NCI-H1048 (cell line): Measurements from ENCODE around the gene FAM9C.
"Not testable (repeated sequence)": the region's sequence is repeated elsewhere in the genome, so short reads cannot be mapped to it uniquely, and the experiment has no call there.

Experiments
- DNase-seq: peaks from one replicate; lab custom pipeline; 2025; lab: John Stamatoyannopoulos, UW

FAM9C gene

GRCh38 chrX:13044441-13044840 is at the start of gene FAM9C:
Gene FAM9C, minus strand, starts transcription at chrX:13044620. Its CDS starts 831 bp downstream, at chrX:13043789.
- no peak for DNase-seq

- DNase-seq: no peak
Measured at GRCh38 chrX:13093529-13094140, 49.2 kb upstream of the FAM9C start.

- no peak for DNase-seq
Measured at GRCh38 chrX:13092455-13092941, 48.1 kb upstream of the FAM9C start.

- no peak for DNase-seq
Measured at GRCh38 chrX:13091111-13091765, 46.8 kb upstream of the FAM9C start.

- DNase-seq: no peak
Measured at GRCh38 chrX:13090339-13091110, 46.1 kb upstream of the FAM9C start.

- DNase-seq: no peak
Measured at GRCh38 chrX:13090027-13090338, 45.6 kb upstream of the FAM9C start.

GRCh38 chrX:13088156-13088487 is 43.7 kb upstream of the FAM9C start:
- no peak for DNase-seq

GRCh38 chrX:13087322-13088155 is 43.1 kb upstream of the FAM9C start:
- no peak for DNase-seq

GRCh38 chrX:13086793-13087321 is 42.4 kb upstream of the FAM9C start:
- not testable (repeated sequence) for DNase-seq

GRCh38 chrX:13086076-13086475 is 41.7 kb upstream of the FAM9C start:
- DNase-seq: no peak

- no peak for DNase-seq
Measured at GRCh38 chrX:13085526-13085925, 41.1 kb upstream of the FAM9C start.

- no peak for DNase-seq
Measured at GRCh38 chrX:13084611-13085010, 40.2 kb upstream of the FAM9C start.

GRCh38 chrX:13083755-13084326 is 39.4 kb upstream of the FAM9C start:
- DNase-seq: not testable (repeated sequence)

- DNase-seq: no peak
Measured at GRCh38 chrX:13082206-13083065, 38.0 kb upstream of the FAM9C start.

- no peak for DNase-seq
Measured at GRCh38 chrX:13081395-13082205, 37.2 kb upstream of the FAM9C start.

GRCh38 chrX:13080128-13080795 is 35.8 kb upstream of the FAM9C start:
- DNase-seq: no peak

- DNase-seq: no peak
Measured at GRCh38 chrX:13078739-13079444, 34.5 kb upstream of the FAM9C start.

- no peak for DNase-seq
Measured at GRCh38 chrX:13077168-13077567, 32.7 kb upstream of the FAM9C start.
